OCI-LY1 (cell line): ENCODE results near the gene RNF217.

Experiments used
- H2AFZ ChIP-seq: fragments of 200-600 bp; sonication (generic), shearing (Covaris generic); 2 replicates; pipeline ENCODE4 v1.6.0; 2014; ENCODE audit warnings: antibody characterized with exemption, mild to moderate bottlenecking, low read length
- H3F3A ChIP-seq: fragments of 200-600 bp; sonication (generic), shearing (Covaris generic); 2 replicates; pipeline ENCODE4 v1.6.0; 2014; ENCODE audit warnings: mild to moderate bottlenecking, antibody characterized with exemption, low read length, moderate library complexity; ENCODE audit not compliant: insufficient read depth
- H3K27ac ChIP-seq: fragments of 200-600 bp; sonication (generic); 2 replicates; pipeline ENCODE4 v1.5.1; 2014; ENCODE audit warnings: low read length, mixed run types, mild to moderate bottlenecking, low read depth; ENCODE audit not compliant: poor library complexity, severe bottlenecking
- H3K27me3 ChIP-seq: fragments of 200-600 bp; sonication (generic); 2 replicates; pipeline ENCODE4 v1.6.0; 2014; ENCODE audit warnings: antibody characterized with exemption, mild to moderate bottlenecking, low read length, moderate library complexity; ENCODE audit not compliant: insufficient read depth
- H3K36me3 ChIP-seq: fragments of 200-600 bp; sonication (generic); 2 replicates; pipeline ENCODE4 v1.6.1; 2014; ENCODE audit warnings: mild to moderate bottlenecking, antibody characterized with exemption, low read length, moderate library complexity, mixed read lengths; ENCODE audit not compliant: insufficient read depth
- H3K4me1 ChIP-seq: fragments of 200-600 bp; sonication (generic); 2 replicates; pipeline ENCODE4 v1.5.1; 2014; ENCODE audit warnings: mild to moderate bottlenecking, low read length, moderate library complexity; ENCODE audit not compliant: insufficient read depth, severe bottlenecking
- H3K4me2 ChIP-seq: fragments of 200-600 bp; sonication (generic), shearing (Covaris generic); 2 replicates; pipeline ENCODE4 v1.6.1; 2014; ENCODE audit warnings: low read length
- H3K4me3 ChIP-seq: fragments of 200-600 bp; sonication (generic); 2 replicates; pipeline ENCODE4 v1.5.1; 2014; ENCODE audit warnings: low read length, low read depth, mild to moderate bottlenecking, mixed read lengths; ENCODE audit not compliant: poor library complexity, severe bottlenecking
- H3K79me2 ChIP-seq: fragments of 200-600 bp; shearing (Covaris generic); 2 replicates; pipeline ENCODE4 v1.6.1; 2016; ENCODE audit warnings: mixed run types, low read length, mixed read lengths; ENCODE audit not compliant: insufficient read depth
- H3K9ac ChIP-seq: fragments of 200-600 bp; sonication (generic), shearing (Covaris generic); 2 replicates; pipeline ENCODE4 v1.6.1; 2014; ENCODE audit warnings: mild to moderate bottlenecking, low read length, mixed read lengths
- H3K9me2 ChIP-seq: fragments of 200-600 bp; sonication (generic), shearing (Covaris generic); 2 replicates; pipeline ENCODE4 v1.6.1; 2014; ENCODE audit warnings: low read depth, mild to moderate bottlenecking, low read length, mixed read lengths
- H3K9me3 ChIP-seq: fragments of 200-600 bp; shearing (Covaris generic); 2 replicates; pipeline ENCODE4 v1.6.1; 2014; ENCODE audit warnings: low read length, mixed read lengths
- H4K20me1 ChIP-seq: fragments of 200-600 bp; sonication (generic), shearing (Covaris generic); 2 replicates; pipeline ENCODE4 v1.6.0; 2016; ENCODE audit warnings: mild to moderate bottlenecking, low read length; ENCODE audit not compliant: insufficient read depth
- CTCF ChIP-seq: fragments of 200-600 bp; sonication (generic), shearing (Covaris generic); IDR thresholded peaks from 2 replicates; pipeline ENCODE4 v1.5.1; 2017; ENCODE audit warnings: mild to moderate bottlenecking, antibody characterized with exemption, low read length, moderate library complexity, mixed read lengths
- EZH2 ChIP-seq: fragments of 200-600 bp; sonication (generic), shearing (Covaris generic); IDR thresholded peaks from 2 replicates; pipeline ENCODE4 v1.8.0; 2017; ENCODE audit warnings: borderline replicate concordance, mixed run types, mild to moderate bottlenecking, antibody characterized with exemption, low read length, moderate library complexity, mixed read lengths

The RNF217 gene

DNA sequence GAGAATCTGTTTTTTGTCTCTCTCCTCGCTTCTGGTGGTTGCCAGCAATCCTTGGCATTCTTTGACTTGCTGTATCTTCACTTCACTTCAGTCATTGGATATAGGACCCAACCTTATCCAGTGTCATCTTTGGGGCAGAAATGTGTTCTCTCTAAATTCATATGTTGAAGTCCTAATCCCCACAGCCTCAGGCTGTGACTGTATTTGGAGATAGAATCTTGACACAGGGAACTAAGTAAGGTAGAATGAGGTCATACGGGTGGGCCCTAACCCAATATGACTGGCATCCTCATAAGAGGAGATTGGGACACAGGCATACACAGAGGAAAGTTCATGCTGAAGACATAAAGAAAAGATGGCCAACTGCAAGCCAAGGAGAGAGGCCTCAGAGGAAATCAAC is 139.4 kb downstream of the RNF217 start:
- H3K9me2 ChIP-seq = no peaks in the 10 kb centered on the region
- H3K4me3 ChIP-seq = no peak overlapping the region
- H4K20me1 ChIP-seq = no peaks in the 10 kb centered on the region
- no peak overlapping the region for H3K27ac ChIP-seq
- TF ChIP-seq EZH2 (no peak), CTCF (no peak)
- H3K4me2 ChIP-seq = no peak overlapping the region
- no peak overlapping the region for H3K9ac ChIP-seq
- H3F3A ChIP-seq = no peaks in the 10 kb centered on the region
- no peaks in the 10 kb centered on the region for H3K9me3 ChIP-seq
- H2AFZ ChIP-seq = no peak overlapping the region
- no peaks in the 10 kb centered on the region for H3K36me3 ChIP-seq
- no peaks in the 10 kb centered on the region for H3K27me3 ChIP-seq
- no peaks in the 10 kb centered on the region for H3K79me2 ChIP-seq
- no peaks in the 10 kb centered on the region for H3K4me1 ChIP-seq

GRCh38 chr6:125102411-125102810 is 140.2 kb downstream of the RNF217 start:
- TF ChIP-seq CTCF (no peak), EZH2 (no peak)
- no peaks in the 10 kb centered on the region for H3K36me3 ChIP-seq
- H2AFZ ChIP-seq = no peak overlapping the region
- H4K20me1 ChIP-seq = no peaks in the 10 kb centered on the region
- no peak overlapping the region for H3K9ac ChIP-seq
- H3K79me2 ChIP-seq = no peaks in the 10 kb centered on the region
- no peaks in the 10 kb centered on the region for H3K27me3 ChIP-seq
- no peak overlapping the region for H3K4me2 ChIP-seq
- no peak overlapping the region for H3K27ac ChIP-seq
- H3F3A ChIP-seq = no peaks in the 10 kb centered on the region
- no peaks in the 10 kb centered on the region for H3K4me1 ChIP-seq
- no peak overlapping the region for H3K4me3 ChIP-seq
- H3K9me3 ChIP-seq = no peaks in the 10 kb centered on the region
- H3K9me2 ChIP-seq = no peaks in the 10 kb centered on the region

- Histone ChIP-seq H3K4me1 (no peaks in the 10 kb centered on the region), H3K9ac (no peak overlapping the region), H3K4me3 (no peak overlapping the region), H3K9me3 (no peaks in the 10 kb centered on the region), H3F3A (no peaks in the 10 kb centered on the region), H2AFZ (no peak overlapping the region), H3K27me3 (no peaks in the 10 kb centered on the region), H4K20me1 (no peaks in the 10 kb centered on the region), H3K27ac (no peak overlapping the region), H3K36me3 (no peaks in the 10 kb centered on the region), H3K4me2 (no peak overlapping the region), H3K9me2 (no peaks in the 10 kb centered on the region), H3K79me2 (no peaks in the 10 kb centered on the region)
- TF ChIP-seq CTCF = no peak
- TF ChIP-seq EZH2 = no peak
These were observed 140.7 kb downstream of the RNF217 start for GRCh38 chr6:125102891-125103290.
